Left cardiac atrium (tissue), 4 donors: Measurements from ENCODE around the gene NEGR1. TPM values are rescaled to one million over a fixed set of nuclear protein-coding genes. Genes with fewer than 3 reads are reported as not detected.

ENCODE experiments used
- ATAC-seq, 2 donors: fragments of 200-7000 bp; cut with Tn5 transposase; one replicate each; pipeline ENCODE4 v1.9.1; 2020; ENCODE audit warnings: mild to moderate bottlenecking in 2 of 2, moderate library complexity in 2 of 2
- DNase-seq: peaks from one replicate; pipeline ENCODE4 v3.0.0-alpha.2; 2020
- intact Hi-C, 2 donors: fragments of 100-400 bp; cut with DNase I; formaldehyde crosslinking; loops; one replicate each; pipeline versions ENCODE4 v1.14.1 to v1.15.1; 2022 to 2023
- total RNA-seq, 2 donors: library from RNA; stranded (reverse); fragmentation: NEBNext Ultra II Directional; extraction: Animal tissue kit (Norgen Biotek cat#: 25700); gene quantifications; one replicate each; pipeline ENCODE4 v1.2.1, GENCODE V29; 2021
- donor health status: DM: no; HTN: yes; CAD: no.
- donor health status: DM: no; HTN: yes; CAD: no; lungs with severe emphysema.
- donor health status: DM: yes; HTN: yes; CAD: no.
- donor health status: Dilated cardiomyopathy.

NEGR1 gene
- total RNA-seq, 2 donors from 2014 or later = 18.8 to 22.4 TPM

DNA sequence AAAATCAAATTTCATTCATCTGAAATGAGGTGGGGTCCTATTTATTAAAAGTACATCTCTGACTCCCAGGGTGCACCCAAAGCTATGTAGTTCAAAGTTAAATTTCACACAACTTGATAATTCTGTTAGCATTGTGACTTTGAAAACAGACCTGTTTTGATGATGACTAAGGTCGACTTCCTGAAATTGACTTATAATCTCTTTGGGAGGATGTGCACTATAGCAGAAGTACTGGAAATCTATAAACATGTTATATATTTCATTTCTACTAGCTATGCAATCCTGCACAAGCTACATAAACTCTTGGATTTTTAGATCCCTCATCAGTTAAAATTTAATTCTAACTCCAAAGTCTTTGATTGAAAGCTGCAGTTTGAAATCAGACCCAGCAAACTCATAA, 507.6 kb downstream of the NEGR1 start:
- ATAC-seq (no peak), DNase-seq (no peak)
- intact Hi-C loops = no loop called here

DNA sequence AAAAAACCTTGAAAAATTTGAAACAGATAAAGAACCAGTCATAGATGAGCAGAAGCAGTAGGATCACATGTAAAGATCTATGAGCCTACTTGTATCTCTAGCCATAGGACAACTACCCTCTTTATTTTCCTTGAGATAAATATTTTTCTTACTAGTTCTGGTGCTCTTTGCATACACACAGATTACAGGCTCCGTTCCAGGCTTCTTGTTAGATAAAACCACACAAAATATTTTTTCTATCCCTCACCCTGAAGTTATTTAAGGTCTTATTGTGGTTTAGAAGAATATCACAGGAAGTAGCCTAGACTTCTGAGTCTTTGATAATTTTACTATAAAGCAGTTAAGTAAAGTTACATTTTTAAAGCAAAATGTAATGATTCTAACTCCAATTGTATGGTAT, 512.2 kb downstream of the NEGR1 start:
- intact Hi-C loops = no loop called here
- no peak for ATAC-seq
- no peak for DNase-seq

DNA sequence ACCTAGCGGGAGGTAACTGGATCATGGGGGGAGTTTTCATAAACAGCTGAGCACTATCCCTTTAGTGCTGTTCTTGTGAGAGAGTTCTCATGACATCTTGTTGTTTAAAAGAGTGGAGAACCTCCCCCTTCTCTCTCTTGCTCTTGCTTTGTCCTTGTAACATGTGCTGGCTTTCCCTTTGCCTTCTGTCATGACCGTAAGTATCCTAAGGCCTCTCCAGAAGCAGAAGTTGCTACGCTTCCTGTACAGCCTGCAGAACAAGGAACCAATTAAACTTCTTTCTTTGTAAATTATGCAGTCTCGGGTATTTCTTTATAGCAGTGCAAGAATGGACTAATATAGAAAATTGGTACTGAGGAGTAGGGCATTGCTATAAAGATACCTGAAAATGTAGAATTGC, 515.6 kb downstream of the NEGR1 start:
- intact Hi-C loops = no loop called here
- DNase-seq (no peak), ATAC-seq (no peak)

DNA sequence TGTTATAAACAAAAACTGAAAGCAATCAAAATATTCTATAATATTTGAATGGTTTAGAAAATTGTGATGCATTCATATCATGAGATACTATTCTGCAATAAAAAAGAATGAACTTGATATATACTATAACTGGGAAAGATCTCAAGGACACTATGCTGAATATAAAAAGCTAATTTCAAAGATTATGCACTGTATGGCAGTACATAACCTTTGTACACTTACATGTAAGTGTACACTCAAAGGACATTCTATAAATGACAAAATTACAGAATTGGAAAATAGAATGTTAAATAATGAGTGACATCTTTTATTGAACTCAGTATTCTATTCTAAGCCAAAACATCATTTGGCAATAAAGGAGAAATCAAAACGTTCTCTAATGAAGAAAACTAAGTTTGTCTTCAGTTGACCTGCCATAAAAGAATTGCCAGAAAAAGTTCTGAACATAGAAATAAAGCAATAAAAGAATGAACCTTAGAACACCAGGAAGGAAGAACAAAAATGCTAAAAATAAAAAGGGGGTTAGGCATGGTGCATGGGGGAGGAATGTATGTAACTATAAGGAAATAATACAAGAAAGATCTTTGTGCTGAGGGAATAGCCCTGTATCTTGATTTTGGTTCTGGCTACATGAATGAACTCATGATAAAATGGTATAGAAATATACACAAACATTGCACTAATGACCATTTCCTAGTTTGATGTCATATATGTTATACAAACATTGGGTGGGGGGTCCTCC, 519.7 kb downstream of the NEGR1 start:
- no peak for ATAC-seq
- intact Hi-C loops = no loop called here
- DNase-seq = no peak

DNA sequence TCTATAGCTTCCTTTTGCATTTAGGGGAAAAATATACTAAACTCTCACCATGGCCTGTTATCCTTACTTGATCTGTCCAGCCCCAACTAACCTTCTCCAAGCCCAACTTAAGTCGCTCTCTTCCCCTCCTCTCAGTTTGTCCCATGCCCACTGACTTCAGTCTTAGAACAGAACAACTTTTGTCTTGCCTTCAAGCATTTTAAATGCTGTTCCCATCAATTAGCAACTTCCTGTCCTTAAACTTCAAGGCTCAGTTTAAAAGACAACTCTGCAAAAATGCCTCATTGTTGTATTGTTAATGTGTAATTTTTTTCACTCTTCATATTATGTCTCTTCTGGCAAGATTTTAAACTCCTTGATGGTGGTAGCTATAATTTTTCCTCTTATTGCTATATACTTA, 526.9 kb downstream of the NEGR1 start:
- no peak for ATAC-seq
- intact Hi-C loops = no loop called here
- no peak for DNase-seq

DNA sequence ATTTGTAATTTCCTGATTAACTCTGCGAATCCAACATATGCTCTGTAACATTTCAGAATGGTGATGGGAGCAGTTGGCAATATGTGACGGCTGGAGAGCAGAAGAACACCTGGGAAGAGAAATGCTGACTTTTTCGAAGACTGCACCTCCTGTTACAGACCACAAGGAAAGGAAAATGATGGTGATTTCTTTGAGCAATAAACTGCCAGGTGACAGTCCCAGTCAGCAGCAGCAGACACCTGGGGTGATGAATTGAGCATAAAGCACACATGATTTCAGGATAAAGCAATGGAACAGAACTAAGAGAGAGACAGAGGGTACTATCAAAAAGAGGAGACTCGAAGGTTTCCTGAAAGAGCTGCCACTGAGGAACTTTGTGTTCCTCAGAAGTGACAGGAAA, 528.6 kb downstream of the NEGR1 start:
- DNase-seq (no peak), ATAC-seq (no peak)
- intact Hi-C loops = no loop called here

DNA sequence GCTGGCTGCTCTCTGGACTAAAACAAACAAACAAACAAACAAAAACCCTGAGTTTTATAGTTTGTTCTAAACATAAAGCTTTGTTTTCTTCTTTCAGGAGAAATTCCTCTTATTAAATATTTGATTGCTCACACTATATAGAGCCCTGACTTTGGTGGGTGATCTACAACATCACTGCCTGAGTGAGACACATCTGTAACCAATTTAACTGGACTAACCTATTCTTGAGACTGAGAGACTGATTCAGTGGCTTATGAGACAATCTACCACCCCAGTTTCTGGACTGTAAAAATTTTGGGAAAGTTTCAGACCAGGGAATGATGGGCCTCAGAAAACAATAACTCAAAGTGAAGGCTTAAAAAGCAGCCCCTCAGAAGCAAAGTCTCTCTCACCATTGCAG, 537.0 kb downstream of the NEGR1 start:
- intact Hi-C loops = no loop called here
- DNase-seq (no peak), ATAC-seq (no peak)

DNA sequence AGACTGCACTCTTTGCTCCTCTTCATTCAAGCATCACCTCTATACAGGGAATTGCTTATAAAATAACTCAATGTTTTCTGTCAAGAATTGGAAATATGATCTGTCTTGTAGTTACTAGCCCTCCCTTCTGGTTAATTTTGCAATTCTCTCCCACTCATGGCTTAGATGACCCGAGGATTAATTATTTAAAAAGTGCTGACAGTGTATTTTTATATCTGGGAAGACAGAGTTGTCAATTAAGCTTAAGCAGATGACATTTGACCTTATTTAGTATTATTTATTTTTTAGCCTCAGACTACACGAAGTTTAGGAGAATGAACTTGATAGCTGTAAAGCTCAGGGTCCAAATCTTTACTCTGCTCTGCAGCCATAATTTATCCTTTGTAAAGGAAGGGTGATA, 538.5 kb downstream of the NEGR1 start:
- intact Hi-C loops = no loop called here
- ATAC-seq (no peak), DNase-seq (no peak)

DNA sequence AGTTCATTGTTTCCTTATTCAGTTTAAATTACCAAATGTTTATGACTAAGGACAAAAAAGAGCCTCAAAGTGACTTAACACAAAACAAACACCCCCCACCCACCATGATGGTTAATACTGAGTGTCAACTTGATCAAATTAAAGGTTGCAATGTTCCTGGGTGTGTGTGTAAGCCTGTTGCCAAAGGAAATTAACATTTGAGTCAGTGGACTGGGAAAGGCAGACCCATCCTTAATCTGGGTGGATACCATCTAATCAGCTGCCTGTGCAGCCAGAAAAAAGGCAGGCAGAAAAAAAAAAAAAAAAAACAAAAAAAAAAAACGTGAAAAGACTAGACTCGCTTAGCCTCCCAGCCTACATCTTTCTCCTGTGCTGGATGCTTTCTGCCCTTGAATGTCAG, 543.4 kb downstream of the NEGR1 start:
- ATAC-seq = no peak
- intact Hi-C loops = no loop called here

DNA sequence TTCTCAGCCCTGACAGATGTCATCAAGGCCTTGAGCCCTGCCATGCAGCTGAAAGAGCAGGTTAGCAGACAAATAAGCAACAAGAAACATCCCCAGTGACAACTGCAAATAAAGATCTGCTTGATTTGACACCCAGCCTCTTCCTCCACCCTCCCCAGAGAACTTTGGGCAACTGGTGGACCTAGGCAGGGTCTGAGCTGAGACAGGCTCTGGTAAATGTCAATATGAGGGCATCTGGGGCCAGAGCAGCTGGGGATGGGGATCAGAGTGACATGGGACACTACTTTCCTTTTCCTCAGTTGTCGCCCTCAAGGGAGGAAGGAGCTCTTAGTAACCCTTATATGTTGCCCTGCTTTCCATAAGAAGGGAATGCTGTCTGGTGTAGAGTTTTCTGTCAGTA, 544.1 kb downstream of the NEGR1 start:
- ATAC-seq = no peak
- DNase-seq = no peak
- intact Hi-C loops = no loop called here

More for the DNA sequence above, 543.4 kb downstream of the NEGR1 start:
- no peak for DNase-seq

DNA sequence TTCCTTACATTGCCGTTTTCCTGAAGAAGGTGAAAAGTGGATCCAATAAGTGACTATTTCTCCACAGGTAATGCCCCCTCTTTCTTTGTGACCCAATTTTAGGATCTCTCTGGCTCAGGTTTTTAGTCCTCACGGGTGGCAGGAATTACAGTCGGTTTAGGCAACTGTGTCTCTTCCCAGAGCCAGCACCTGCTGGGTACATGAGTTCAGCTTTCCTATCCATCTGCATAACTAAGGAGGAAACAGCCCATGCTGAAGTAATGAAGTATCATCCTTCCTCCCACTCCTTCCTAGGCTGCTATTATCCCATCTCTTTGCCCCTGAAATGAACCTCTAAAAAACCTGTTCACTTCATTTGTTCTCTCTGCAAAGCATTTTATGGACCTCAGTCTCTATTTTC, 544.6 kb downstream of the NEGR1 start:
- ATAC-seq = no peak
- no peak for DNase-seq
- intact Hi-C loops = no loop called here

DNA sequence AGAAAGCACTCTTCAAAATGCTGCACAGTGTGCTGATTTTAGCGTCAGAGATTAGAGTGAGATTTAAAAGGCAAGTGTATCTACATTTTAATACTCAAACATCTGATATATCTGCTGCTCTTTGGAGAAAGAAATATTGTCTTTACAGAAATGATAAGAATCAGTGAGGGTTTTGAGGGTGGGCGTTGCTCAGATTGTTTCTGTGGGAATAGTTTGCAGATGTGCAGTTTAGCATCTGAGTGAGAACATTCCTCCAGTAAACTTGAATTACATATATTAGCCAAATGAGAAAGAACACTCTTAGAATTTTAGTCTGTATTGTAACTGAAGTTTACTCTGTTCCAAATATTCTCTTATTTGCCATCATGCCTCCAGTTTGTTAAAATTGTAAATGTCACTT, 549.2 kb downstream of the NEGR1 start:
- ATAC-seq = no peak
- intact Hi-C loops = no loop called here
- no peak for DNase-seq

DNA sequence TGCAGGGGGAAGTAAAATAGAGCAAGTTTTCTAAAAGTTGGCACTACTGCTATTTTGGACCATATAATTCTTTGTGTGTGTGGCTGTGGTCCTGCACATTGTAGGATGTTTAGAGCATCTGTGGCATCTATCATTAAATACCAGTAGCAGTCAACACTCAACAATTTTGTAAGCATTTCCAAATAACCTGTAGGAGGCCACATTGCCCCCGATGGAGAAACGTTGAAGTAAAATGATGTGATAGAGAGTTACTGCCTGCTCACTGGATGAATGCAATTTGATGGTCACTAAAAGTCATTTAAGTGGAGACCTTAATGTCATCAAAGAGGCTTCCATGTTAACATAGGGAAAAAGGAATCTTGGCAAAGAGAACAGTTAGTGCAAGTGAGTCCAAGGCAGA, 560.8 kb downstream of the NEGR1 start:
- intact Hi-C loops = no loop called here
- ATAC-seq (no peak), DNase-seq (no peak)

DNA sequence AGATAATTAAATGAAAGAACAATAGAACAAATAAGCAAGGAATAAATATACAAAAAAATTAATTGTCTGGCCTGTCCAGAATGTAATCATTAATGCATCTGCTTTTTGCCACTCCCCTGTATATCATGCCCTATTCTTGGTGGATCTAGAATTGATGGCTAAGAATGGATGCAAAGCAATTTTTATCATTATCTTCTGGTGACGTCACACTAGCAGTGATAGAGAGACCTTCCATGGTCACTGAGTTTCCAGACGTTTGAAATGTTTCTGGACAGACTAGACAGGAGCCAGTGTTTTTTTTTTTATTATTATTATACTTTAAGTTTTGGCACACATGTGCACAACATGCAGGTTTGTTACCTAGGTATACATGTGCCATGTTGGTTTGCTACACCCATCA, 563.0 kb downstream of the NEGR1 start:
- intact Hi-C loops = no loop called here

DNA sequence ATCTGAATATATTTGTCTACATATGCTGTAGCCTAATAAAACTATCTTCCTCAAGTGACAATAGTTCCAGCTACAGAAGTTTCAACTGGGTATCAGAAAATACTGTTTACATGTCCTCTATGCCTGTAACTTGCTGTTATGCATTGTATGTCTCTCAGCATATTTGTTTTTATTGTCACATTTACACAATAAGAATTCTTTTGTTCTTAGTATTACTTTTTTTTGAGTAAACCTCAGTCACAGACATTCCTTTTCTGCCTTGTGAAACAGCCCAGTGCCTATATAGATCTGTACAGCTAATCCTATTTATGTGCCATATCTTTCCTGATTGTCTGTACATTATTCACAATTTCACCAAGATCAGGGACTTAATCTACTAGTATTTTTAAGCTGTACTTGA, 565.2 kb downstream of the NEGR1 start:
- DNase-seq = no peak
- no peak for ATAC-seq
- intact Hi-C loops = no loop called here

More for the DNA sequence above, 563.0 kb downstream of the NEGR1 start:
- DNase-seq (no peak), ATAC-seq (no peak)

DNA sequence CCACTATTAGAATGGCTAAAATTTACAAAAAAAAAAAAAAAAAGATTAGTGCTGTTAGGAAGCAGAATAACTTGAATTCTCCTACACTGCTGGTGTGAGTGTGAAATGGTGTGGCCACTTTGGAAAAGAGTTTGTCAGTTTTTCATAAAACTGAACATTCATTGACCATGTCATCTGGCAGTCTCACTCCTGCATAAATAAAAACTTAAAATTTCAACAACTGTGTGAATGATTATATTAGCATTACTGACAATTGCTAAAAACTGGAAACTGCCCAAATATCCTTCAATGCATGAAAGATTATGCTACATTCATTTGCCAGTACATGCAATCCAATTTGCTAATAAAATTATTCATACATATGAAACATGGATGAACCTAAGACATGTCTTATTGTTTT, 570.9 kb downstream of the NEGR1 start:
- ATAC-seq (no peak), DNase-seq (no peak)
- intact Hi-C loops = no loop called here

DNA sequence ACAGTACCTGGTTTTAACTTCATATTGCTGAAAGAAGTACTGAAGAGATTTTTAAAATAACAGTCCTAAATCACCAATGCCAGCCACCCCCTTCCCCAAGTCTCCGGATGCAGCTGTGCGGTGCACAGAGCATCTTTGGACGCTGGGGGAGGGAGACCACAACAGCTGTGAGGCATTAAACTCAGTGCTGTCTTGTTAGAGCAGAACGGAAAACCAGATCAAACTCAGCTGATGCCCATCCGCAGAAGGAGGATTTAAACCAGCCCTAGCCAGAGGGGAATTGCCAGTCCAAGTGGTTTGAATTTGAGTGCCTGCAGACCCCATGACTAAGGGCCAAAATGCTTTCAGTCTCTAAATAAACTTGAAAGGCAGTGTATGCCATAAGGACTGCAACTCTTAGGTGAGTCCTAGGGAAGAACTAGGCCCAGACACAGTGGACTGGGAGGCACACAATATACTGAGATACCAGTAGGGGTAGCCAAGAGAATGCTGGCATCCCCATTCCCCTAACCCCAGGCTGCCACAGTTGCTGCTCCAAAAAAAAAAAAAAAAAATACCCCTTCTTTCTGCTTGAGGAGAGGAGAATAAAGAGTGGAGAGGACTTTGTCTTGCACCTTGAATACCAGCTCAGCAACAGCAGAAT, 576.2 kb downstream of the NEGR1 start:
- intact Hi-C loops = no loop called here
- ATAC-seq = no peak
- no peak for DNase-seq

DNA sequence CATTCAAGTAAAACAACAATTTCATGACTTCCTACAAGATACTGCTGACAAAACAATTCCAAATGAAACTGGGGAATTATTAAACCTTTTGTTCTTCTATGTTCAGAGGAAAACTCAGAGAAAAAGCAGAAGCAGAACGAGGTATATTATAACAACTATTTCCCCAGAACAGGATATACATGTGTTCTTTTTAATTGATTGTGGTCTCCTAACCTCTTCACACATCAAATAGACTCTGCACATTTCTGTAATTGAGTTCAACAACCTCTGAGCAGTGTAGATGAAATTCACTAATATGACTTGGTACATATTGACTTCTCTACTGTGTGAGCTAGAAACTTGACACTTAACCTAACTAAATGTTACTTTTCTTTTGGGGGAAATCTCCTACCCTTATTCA, 584.2 kb downstream of the NEGR1 start:
- intact Hi-C loops = no loop called here
- DNase-seq = no peak
- no peak for ATAC-seq

DNA sequence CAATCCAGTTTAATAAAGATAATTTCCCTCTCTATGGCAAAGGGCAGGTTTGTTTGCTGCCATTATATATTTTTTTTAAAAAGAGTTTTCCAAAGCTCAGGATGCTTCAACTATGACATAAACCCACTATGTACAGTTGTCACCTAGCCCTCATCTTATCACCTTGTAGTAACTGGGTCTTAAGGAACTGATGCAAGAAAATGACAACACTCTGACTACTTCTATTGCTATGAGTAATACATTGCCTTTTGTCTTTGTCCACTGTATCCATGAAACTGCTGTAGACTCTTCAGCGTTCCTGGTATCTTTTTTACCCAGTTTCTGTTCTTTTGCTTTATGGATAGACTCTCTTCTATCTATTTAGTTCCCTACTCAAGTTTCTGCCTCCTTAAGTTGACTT, 586.5 kb downstream of the NEGR1 start:
- no peak for ATAC-seq
- intact Hi-C loops = no loop called here
- DNase-seq = no peak

DNA sequence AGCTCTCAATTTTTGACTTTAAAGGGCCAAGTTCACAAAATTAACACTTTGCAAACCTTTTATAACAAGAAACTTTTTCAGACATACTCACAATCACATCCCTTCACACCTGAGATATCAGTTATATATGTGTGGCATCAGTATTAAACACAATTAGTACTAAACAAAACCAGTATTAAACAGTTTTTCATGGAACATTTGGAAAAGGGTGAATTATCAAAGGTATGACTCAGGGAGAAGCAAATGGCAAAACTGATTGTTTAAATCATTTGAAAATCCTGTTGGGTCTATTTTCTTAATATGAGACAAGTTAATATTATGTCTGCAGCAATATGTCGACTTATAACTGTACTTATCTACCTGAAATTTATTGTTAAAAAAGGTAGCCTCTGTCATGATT, 587.3 kb downstream of the NEGR1 start:
- intact Hi-C loops = no loop called here
- DNase-seq (no peak), ATAC-seq (no peak)

DNA sequence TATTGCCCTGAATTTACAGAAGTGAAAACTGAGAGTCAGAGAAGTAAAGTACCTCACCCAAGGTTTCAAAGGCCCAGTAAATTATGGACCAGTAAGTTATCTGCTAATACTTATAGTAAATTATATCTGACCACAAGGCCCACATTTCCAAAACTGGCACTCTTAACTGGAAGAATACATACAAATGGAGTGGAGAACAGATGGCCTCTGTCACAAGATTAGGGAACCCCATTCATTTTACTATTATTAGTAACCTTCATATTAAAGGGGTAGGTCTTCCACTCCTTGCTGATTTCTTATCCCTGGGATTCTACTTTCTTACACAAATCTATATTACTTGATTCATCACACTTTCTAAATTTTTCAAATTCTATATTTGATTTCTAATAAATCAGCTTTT, 588.8 kb downstream of the NEGR1 start:
- ATAC-seq = no peak
- no peak for DNase-seq
- intact Hi-C loops = no loop called here
